SH-SY5Y (cell line): ENCODE results near the gene AK5.

Experiments used
- GATA2 ChIP-seq: IDR thresholded peaks from 2 replicates; pipeline ENCODE4 v1.6.1; 2011; ENCODE audit warnings: mild to moderate bottlenecking, low read depth, low read length
- GATA3 ChIP-seq: IDR thresholded peaks from 2 replicates; pipeline ENCODE4 v1.6.1; 2011; ENCODE audit warnings: low read depth, mild to moderate bottlenecking, low read length, moderate library complexity

Gene AK5

DNA sequence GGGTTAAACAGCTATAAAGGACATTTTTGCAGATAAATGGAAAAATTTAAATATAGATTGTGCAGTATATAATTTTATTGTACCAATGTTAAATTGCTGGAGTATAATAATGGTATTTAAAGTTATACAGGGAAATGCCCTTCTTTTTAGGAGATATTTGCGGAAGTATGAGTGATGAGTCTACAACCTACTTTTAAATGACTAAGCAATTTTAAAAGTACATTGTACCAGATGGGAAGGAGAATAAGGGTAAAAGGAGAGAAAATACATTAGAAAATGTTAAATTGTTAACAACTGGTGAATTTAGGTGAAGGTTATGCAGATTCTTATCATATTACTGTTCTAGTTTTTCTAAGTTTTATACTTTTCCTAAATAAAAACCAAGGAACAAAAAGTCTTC is 308.8 kb downstream of the AK5 start:
- TF ChIP-seq GATA2 (no peak), GATA3 (no peak)

GRCh38 chr1:77592906-77593305 is 311.1 kb downstream of the AK5 start:
- TF ChIP-seq GATA2 = no peak
- TF ChIP-seq GATA3 = no peak

- TF ChIP-seq GATA2 = no peak
- no peak for TF ChIP-seq GATA3
Observed at GRCh38 chr1:77594366-77595112, 312.7 kb downstream of the AK5 start.

DNA sequence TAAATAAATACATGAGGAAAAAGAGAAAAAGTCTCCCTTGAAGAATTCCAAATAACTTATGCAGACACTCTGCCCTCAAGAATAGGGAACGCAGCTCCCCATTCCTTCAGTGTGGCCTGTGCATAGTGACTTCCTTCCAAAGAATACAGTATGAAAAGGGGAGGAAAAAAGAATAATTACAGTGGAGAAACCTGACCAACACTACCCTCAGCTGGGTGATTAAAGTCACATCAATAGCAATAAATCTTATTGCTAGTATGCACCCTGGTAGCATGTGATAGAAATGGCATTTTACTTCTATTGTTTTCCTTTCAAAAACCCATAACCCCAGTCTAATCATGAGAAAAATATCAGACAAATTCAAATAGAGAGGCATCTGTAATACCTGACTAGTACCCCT is 315.5 kb downstream of the AK5 start:
- no peak for TF ChIP-seq GATA2
- no peak for TF ChIP-seq GATA3

GRCh38 chr1:77605246-77606026 is 323.6 kb downstream of the AK5 start:
- no peak for TF ChIP-seq GATA3
- no peak for TF ChIP-seq GATA2

- TF ChIP-seq GATA3 (no peak), GATA2 (no peak)
Observed at GRCh38 chr1:77608893-77609292, 327.1 kb downstream of the AK5 start.
